NCI-H345 treated with DMSO at 0.1 percent for 48 hours (cell line): ENCODE measurements around the gene BBIP1.
"Not testable (repeated sequence)": the region's sequence is repeated elsewhere in the genome, so short reads cannot be mapped to it uniquely, and the experiment has no call there.

Source experiments
- DNase-seq: peaks from one replicate; lab custom pipeline; 2025; ENCODE audit not compliant: unreplicated experiment; lab: John Stamatoyannopoulos, UW

The BBIP1 gene

GRCh38 chr10:110923856-110924493 is 5.0 kb upstream of the BBIP1 start:
- no peak for DNase-seq

GRCh38 chr10:110919971-110920881 is 1.2 kb upstream of the BBIP1 start:
- DNase-seq = peak; percentile 8

- peak; percentile 37 for DNase-seq
These were observed 460 bp upstream of the BBIP1 start, which contains the start of gene SHOC2 for GRCh38 chr10:110919349-110919931. TSS of gene SHOC2 (plus strand) at chr10:110919604. CDS start at chr10:110964359, 44,755 bp downstream.

GRCh38 chr10:110918269-110918642 is 724 bp downstream of the BBIP1 start:
- DNase-seq = peak; percentile 40

- DNase-seq = no peak
These were observed 2.2 kb downstream of the BBIP1 start for GRCh38 chr10:110916554-110917346.

GRCh38 chr10:110915600-110915999 is 3.4 kb downstream of the BBIP1 start:
- DNase-seq = not testable (repeated sequence)

GRCh38 chr10:110915035-110915434 is 3.9 kb downstream of the BBIP1 start:
- no peak for DNase-seq

GRCh38 chr10:110914431-110914830 is 4.5 kb downstream of the BBIP1 start:
- DNase-seq = no peak

GRCh38 chr10:110912374-110912773 is 6.6 kb downstream of the BBIP1 start:
- no peak for DNase-seq

GRCh38 chr10:110910138-110910537 is 8.8 kb downstream of the BBIP1 start:
- no peak for DNase-seq

- DNase-seq = no peak
These were observed 15.4 kb downstream of the BBIP1 start for GRCh38 chr10:110903280-110904278.

GRCh38 chr10:110901954-110902819 is 16.8 kb downstream of the BBIP1 start:
- no peak for DNase-seq

GRCh38 chr10:110900983-110901382 is 18.0 kb downstream of the BBIP1 start:
- no peak for DNase-seq

GRCh38 chr10:110898391-110898790 is 20.6 kb downstream of the BBIP1 start:
- no peak for DNase-seq

- no peak for DNase-seq
These were observed 21.8 kb downstream of the BBIP1 start for GRCh38 chr10:110897184-110897583.

- peak; percentile 9 for DNase-seq
These were observed 25.3 kb downstream of the BBIP1 start for GRCh38 chr10:110893559-110894179.

GRCh38 chr10:110892602-110893288 is 26.2 kb downstream of the BBIP1 start:
- DNase-seq = no peak

- DNase-seq = no peak
These were observed 31.4 kb downstream of the BBIP1 start for GRCh38 chr10:110887560-110887959.
